Stimulated activated naive CD8-positive, alpha-beta T cell treated with anti-CD3 and anti-CD28 coated beads, Interleukin-15, Interleukin-2, amounts not matched to agents 100 ng/mL and 50 ng/mL, for 24 hours (primary cell): ENCODE data around the gene ABCA13.
"Not testable (repeated sequence)": the region's sequence is repeated elsewhere in the genome, so short reads cannot be mapped to it uniquely, and the experiment has no call there.

Source experiments
- H3K27ac Mint-ChIP-seq: one replicate; pipeline ENCODE4 v1.8.0; 2021; ENCODE audit warnings: mild to moderate bottlenecking, mixed read lengths
- H3K27me3 Mint-ChIP-seq: one replicate; pipeline ENCODE4 v1.8.0; 2021; ENCODE audit warnings: mixed read lengths
- H3K36me3 Mint-ChIP-seq: one replicate; pipeline ENCODE4 v1.8.0; 2021; ENCODE audit warnings: low read depth, mixed read lengths
- H3K4me1 Mint-ChIP-seq: one replicate; pipeline ENCODE4 v1.8.0; 2021; ENCODE audit warnings: low read depth, mixed read lengths
- H3K4me3 Mint-ChIP-seq: one replicate; pipeline ENCODE4 v1.8.0; 2021; ENCODE audit warnings: mild to moderate bottlenecking, mixed read lengths
- H3K9me3 Mint-ChIP-seq: one replicate; pipeline ENCODE4 v1.8.0; 2021; ENCODE audit warnings: mixed read lengths

The ABCA13 gene, protein sequence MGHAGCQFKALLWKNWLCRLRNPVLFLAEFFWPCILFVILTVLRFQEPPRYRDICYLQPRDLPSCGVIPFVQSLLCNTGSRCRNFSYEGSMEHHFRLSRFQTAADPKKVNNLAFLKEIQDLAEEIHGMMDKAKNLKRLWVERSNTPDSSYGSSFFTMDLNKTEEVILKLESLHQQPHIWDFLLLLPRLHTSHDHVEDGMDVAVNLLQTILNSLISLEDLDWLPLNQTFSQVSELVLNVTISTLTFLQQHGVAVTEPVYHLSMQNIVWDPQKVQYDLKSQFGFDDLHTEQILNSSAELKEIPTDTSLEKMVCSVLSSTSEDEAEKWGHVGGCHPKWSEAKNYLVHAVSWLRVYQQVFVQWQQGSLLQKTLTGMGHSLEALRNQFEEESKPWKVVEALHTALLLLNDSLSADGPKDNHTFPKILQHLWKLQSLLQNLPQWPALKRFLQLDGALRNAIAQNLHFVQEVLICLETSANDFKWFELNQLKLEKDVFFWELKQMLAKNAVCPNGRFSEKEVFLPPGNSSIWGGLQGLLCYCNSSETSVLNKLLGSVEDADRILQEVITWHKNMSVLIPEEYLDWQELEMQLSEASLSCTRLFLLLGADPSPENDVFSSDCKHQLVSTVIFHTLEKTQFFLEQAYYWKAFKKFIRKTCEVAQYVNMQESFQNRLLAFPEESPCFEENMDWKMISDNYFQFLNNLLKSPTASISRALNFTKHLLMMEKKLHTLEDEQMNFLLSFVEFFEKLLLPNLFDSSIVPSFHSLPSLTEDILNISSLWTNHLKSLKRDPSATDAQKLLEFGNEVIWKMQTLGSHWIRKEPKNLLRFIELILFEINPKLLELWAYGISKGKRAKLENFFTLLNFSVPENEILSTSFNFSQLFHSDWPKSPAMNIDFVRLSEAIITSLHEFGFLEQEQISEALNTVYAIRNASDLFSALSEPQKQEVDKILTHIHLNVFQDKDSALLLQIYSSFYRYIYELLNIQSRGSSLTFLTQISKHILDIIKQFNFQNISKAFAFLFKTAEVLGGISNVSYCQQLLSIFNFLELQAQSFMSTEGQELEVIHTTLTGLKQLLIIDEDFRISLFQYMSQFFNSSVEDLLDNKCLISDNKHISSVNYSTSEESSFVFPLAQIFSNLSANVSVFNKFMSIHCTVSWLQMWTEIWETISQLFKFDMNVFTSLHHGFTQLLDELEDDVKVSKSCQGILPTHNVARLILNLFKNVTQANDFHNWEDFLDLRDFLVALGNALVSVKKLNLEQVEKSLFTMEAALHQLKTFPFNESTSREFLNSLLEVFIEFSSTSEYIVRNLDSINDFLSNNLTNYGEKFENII (N-terminal part only)

DNA sequence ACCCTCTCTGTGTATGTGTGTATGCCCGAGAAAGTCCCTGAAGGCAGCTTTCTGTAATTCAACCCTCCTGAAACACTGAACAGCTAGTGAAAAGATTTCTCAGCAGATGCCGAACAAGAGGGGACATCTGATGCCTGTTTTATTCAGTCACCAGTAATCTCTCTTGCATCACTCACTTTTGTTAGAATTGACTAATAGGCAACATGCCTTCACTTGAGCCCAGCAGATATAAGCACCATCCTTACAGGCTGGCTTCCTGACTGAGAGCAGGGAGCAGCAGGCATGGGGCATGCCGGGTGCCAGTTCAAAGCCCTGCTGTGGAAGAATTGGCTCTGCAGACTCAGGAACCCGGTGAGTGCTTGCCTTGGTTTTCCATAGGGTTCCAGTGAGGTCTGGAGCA, at the start of gene ABCA13:
TSS of gene ABCA13 (plus strand) at position 257 of the 400 bp plus-strand sequence. CDS start at position 283, 26 bp downstream.
- Mint-ChIP-seq H3K9me3 (no peaks in the 10 kb centered on the region), H3K36me3 (no peaks in the 10 kb centered on the region), H3K4me1 (no peaks in the 10 kb centered on the region), H3K27ac (no peak within 1 kb of the TSS), H3K27me3 (no peaks in the 10 kb centered on the region), H3K4me3 (no peak within 1 kb of the TSS)

DNA sequence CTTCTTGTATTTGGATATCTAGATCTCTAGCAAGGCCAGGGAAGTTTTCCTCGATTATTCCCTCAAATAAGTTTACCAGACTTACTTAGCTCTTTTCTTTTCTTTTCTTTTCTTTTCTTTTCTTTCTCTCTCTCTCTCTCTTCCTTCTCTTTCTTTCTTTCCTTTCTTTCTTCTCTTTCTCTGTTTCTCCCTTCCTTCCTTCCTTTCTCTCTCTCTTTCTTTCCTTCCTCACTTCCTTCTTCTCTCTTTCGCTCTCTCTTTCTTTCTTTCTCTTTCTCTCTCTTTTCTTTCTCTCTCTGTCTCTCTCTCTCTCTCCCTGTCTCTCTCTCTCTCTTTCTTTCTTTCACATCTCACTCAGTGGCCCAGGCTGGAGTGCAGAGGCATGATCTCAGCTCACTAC, 45.2 kb upstream of the ABCA13 start:
- H3K4me1 Mint-ChIP-seq: no peaks in the 10 kb centered on the region
- peaks cover 26% of the 10 kb centered on the region for H3K27me3 Mint-ChIP-seq
- H3K36me3 Mint-ChIP-seq: no peaks in the 10 kb centered on the region
- no peak overlapping the region for H3K4me3 Mint-ChIP-seq
- no peak overlapping the region for H3K27ac Mint-ChIP-seq
- H3K9me3 Mint-ChIP-seq: no peaks in the 10 kb centered on the region

DNA sequence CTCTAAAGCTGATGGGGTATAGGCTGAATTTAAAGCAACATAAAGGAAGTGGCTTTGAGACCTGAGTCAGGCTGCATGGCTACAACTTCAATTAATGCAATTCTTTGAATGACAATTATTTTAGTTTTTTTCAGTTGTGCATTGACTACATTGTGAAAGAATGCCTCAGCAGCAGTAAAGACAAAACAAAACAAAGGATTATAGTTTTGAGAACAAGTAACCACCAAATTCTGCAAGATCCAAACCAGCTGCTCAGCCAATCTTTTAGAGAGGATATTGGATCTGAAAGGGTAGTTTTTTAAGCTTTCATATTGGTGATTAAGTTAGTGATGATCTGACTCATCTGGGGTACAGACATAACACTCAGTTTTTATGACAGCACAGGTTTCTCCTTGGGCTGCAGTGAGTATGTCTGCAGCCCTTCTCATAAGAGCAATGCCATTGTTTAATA, 40.6 kb upstream of the ABCA13 start:
- H3K27me3 Mint-ChIP-seq: peaks cover 27% of the 10 kb centered on the region
- H3K4me3 Mint-ChIP-seq: no peak overlapping the region
- no peaks in the 10 kb centered on the region for H3K4me1 Mint-ChIP-seq
- no peaks in the 10 kb centered on the region for H3K36me3 Mint-ChIP-seq
- H3K9me3 Mint-ChIP-seq: no peaks in the 10 kb centered on the region
- H3K27ac Mint-ChIP-seq: no peak overlapping the region

DNA sequence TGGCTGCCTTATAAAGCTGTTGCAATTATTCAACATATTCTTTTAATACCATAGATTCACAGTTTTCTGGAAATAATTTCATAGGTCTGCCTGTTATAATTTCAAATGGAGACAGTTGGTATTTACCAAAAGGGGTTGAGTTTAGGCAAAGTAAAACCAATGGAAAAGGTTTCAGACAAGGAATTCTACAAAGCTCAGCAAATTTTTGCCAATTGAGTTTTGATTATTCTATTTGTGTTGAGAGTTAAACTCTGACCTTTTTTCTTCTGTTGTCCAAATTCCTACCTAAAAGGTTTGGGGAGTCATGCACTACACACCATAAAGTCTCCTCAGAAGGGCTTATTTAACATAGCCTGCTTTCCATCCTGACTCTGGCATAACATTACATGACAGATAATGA, 38.5 kb upstream of the ABCA13 start:
- no peak overlapping the region for H3K4me3 Mint-ChIP-seq
- H3K4me1 Mint-ChIP-seq: no peaks in the 10 kb centered on the region
- peaks cover 21% of the 10 kb centered on the region for H3K27me3 Mint-ChIP-seq
- peaks cover 4% of the 10 kb centered on the region for H3K9me3 Mint-ChIP-seq
- no peak overlapping the region for H3K27ac Mint-ChIP-seq
- no peaks in the 10 kb centered on the region for H3K36me3 Mint-ChIP-seq

DNA sequence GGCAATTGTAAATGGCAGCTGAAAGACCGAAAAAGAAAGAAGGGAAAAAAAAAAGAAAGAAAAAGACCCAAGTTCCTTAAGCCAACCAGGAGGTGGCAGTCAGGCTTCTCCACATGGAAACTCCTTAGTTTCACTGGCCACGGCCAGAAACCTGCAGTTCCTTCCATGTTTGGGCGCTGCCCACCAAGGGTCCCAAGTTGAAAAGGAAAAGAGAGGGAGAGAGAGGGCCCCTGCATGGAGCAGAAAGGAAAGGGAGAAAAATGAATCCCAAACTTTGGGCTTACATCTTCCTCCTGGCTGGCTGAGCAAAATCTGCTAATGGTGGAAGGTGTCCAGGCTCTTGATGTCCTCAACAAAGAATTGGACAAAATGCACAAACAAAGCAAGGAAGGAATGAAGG, 31.8 kb upstream of the ABCA13 start:
- Mint-ChIP-seq H3K9me3 (peaks cover 4% of the 10 kb centered on the region), H3K27me3 (peaks cover 3% of the 10 kb centered on the region), H3K4me1 (peaks cover 7% of the 10 kb centered on the region), H3K36me3 (no peaks in the 10 kb centered on the region), H3K27ac (no peak overlapping the region), H3K4me3 (no peak overlapping the region)

DNA sequence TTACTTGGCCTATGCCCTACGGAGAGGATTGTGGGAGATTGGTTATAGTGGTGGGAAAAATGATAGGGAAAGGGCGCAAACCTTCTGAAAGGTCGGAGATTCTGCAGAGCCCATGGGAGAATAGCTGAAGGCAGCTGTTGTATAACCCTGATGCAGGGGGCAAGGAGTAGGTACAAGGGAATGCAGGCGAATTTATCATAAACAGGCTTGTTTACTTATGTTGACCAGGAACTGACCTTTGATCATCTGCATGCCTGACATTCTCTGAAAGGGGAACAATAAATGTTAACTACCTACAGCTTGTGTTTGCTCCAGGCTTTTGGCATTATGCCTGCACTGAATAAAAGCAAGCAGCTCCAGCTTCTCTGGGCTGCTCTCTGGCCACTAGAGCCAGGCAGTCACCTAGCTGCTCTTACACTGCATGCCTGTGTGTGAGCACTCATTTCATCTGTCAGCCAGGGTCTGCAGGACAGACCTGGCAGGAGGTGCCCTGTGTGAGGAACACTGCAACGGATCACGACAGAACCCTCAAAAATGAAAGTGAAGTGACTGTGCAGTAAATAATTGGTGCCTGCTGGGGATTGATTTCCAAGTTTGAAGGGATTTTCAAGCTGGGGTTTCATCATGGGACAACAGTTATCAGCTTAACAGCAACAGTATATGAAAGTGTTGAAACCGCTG, 31.1 kb upstream of the ABCA13 start:
- H3K4me3 Mint-ChIP-seq: no peak overlapping the region
- H3K27ac Mint-ChIP-seq: no peak overlapping the region
- peaks cover 7% of the 10 kb centered on the region for H3K4me1 Mint-ChIP-seq
- H3K9me3 Mint-ChIP-seq: peaks cover 4% of the 10 kb centered on the region
- no peaks in the 10 kb centered on the region for H3K36me3 Mint-ChIP-seq
- peaks cover 3% of the 10 kb centered on the region for H3K27me3 Mint-ChIP-seq

DNA sequence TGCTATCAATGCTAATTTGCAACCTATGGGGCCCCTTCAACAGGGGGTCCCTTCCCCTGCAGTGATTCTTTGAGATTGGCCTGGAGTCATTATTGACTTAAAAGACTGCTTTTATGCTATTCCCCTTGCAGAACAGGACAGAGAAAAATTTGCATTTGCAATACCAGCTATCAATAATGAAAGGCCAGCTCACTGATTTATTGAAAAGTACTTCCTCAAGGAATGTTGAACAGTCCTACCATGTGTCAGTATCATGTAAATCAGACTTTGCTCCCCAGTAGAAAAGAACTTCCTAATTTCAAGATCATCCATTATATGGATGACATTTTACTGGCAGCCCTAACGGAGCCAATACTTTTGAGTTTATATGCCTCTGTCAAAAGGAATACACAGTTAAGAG, 29.7 kb upstream of the ABCA13 start:
- peaks cover 7% of the 10 kb centered on the region for H3K4me1 Mint-ChIP-seq
- no peak overlapping the region for H3K4me3 Mint-ChIP-seq
- no peaks in the 10 kb centered on the region for H3K36me3 Mint-ChIP-seq
- H3K9me3 Mint-ChIP-seq: peaks cover under 1% of the 10 kb centered on the region
- H3K27me3 Mint-ChIP-seq: peaks cover 3% of the 10 kb centered on the region
- no peak overlapping the region for H3K27ac Mint-ChIP-seq

DNA sequence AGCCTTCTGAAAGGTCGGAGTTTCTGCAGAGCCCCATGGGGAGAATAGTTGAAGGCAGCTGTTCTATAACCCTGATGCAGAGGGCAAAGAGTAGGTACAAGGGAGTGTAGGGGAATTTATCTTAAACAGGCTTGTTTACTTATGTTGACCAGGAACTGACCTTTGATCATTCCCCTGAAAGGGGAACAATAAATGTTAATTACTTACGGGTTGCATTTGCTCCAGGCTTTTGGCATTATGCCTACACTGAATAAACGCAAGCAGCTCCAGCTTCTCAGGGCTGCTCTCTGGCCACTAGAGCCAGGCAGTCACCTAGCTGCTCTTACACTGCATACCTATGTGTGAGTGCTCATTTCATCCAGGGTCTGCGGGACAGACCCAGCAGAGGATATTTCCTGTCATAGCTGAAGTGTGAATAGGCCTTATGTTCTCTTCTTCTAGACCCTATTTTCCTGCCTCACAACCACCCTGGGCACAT, 26.9 kb upstream of the ABCA13 start:
- no peak overlapping the region for H3K4me3 Mint-ChIP-seq
- H3K36me3 Mint-ChIP-seq: no peaks in the 10 kb centered on the region
- peaks cover 7% of the 10 kb centered on the region for H3K4me1 Mint-ChIP-seq
- H3K9me3 Mint-ChIP-seq: no peaks in the 10 kb centered on the region
- H3K27ac Mint-ChIP-seq: no peak overlapping the region
- H3K27me3 Mint-ChIP-seq: peaks cover 12% of the 10 kb centered on the region

DNA sequence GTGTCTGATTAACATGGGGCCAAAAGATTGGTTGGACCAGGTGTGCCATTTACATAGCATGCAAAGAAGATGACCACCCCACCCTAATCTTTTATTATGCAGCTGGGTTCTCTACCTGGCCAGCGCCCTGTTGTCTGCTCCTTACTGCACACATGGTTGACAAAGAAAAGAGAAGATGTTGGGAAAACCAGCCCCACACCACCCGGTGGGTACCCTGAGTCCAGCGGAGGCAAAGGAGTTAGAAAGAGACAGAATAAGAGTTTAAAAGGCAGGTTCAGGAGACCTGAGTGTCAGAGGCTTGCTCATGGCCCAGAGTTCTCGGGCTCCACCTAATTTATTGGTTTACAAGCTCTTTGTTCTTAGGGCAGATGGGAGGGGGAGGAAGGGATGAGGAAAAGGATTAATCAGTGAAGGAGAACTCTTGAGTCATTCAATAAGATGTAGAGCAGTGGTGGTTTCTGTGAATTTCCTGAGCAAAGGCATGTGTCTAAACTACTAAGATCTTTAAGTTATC, 24.1 kb upstream of the ABCA13 start:
- Mint-ChIP-seq H3K27ac (no peak overlapping the region), H3K4me1 (no peaks in the 10 kb centered on the region), H3K27me3 (peaks cover 12% of the 10 kb centered on the region), H3K9me3 (no peaks in the 10 kb centered on the region), H3K4me3 (no peak overlapping the region), H3K36me3 (no peaks in the 10 kb centered on the region)

DNA sequence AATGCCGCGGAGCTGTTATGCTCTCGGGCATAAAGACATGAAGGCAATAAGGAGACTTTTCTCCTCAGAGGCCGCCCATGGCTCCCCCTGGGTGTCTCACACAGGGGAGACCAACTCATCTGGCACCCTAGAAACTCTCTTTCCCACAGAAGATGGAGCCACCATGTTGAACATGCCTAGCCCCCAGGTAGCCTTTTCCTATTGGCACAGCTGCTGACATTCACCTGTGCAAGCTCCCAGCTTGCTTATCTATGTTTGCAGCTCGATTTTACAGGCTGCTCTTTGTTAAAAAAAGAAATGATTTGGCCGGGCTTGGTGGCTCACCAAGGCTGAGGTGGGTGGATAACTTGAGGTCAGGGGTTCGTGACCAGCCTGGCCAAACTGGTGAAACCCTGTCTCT, 23.6 kb upstream of the ABCA13 start:
- peaks cover 12% of the 10 kb centered on the region for H3K27me3 Mint-ChIP-seq
- H3K9me3 Mint-ChIP-seq, H3K4me1 Mint-ChIP-seq, H3K36me3 Mint-ChIP-seq, H3K4me3 Mint-ChIP-seq, H3K27ac Mint-ChIP-seq: not testable (repeated sequence)

DNA sequence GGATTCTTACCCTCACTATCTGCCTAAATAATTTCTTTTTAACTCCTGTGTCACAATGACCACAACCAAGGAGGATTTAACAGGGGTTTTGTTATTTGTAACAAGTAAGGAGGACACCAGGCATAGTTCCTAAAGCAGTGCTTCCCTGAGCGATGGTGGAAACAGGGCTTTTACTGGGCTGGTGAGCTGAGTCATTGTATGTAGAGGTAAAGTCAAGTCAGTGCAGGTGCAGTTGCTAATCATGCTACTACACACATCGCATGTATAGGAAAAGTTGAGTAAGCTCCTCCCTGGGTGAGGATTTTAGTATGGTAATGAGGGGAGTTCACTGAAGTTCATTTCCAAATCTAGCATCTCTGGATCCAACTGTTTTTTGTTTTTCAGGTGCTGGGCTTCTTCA, 22.9 kb upstream of the ABCA13 start:
- H3K27me3 Mint-ChIP-seq: peaks cover 10% of the 10 kb centered on the region
- H3K36me3 Mint-ChIP-seq: no peaks in the 10 kb centered on the region
- H3K9me3 Mint-ChIP-seq: no peaks in the 10 kb centered on the region
- no peaks in the 10 kb centered on the region for H3K4me1 Mint-ChIP-seq
- H3K27ac Mint-ChIP-seq: no peak overlapping the region
- no peak overlapping the region for H3K4me3 Mint-ChIP-seq

DNA sequence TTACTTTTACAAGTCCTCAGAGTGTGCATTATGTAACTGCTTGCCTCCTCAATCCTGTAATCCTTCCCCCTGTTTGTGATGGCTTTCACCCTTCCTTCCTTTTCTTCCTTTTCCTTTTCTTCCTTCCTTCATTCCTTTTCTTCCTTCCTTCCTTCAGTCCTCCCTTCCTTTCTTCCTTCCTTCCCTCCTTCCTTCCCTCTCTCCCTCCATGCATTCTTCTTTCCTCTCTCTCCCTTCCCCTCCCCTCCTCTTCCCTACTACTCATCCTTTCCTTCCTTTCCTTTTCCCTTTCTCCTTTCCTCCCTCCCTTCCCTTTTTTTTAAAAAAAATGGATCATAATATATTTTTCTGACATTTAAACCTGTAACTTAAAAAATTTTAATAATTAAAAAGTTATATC, 22.2 kb upstream of the ABCA13 start:
- no peaks in the 10 kb centered on the region for H3K9me3 Mint-ChIP-seq
- no peak overlapping the region for H3K4me3 Mint-ChIP-seq
- no peaks in the 10 kb centered on the region for H3K4me1 Mint-ChIP-seq
- peaks cover 13% of the 10 kb centered on the region for H3K27me3 Mint-ChIP-seq
- H3K27ac Mint-ChIP-seq: no peak overlapping the region
- no peaks in the 10 kb centered on the region for H3K36me3 Mint-ChIP-seq

DNA sequence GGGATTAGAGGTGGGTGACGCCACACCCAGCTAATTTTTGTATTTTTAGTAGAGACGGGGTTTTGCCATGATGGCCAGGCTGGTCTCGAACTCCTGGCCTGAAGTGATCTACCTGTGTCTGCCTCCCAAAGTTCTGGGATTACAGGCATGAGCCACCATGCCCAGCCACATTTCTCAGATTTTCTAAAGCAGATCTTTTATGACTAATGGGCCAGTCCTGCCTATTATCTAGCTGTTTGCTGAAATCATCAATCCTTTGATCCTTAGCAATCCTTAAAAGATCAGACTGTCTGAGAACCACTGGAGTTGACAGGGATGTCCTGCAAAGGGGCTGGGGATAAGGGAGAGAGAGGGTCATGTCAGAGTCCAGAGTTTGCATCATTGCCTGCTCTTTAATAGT, 21.2 kb upstream of the ABCA13 start:
- peaks cover 16% of the 10 kb centered on the region for H3K27me3 Mint-ChIP-seq
- H3K27ac Mint-ChIP-seq: no peak overlapping the region
- no peaks in the 10 kb centered on the region for H3K36me3 Mint-ChIP-seq
- no peak overlapping the region for H3K4me3 Mint-ChIP-seq
- no peaks in the 10 kb centered on the region for H3K4me1 Mint-ChIP-seq
- no peaks in the 10 kb centered on the region for H3K9me3 Mint-ChIP-seq
